ENCODE data around the gene RBBP6.
"Not testable (repeated sequence)": the region's sequence is repeated elsewhere in the genome, so short reads cannot be mapped to it uniquely, and the experiment has no call there.

Gene RBBP6

DNA sequence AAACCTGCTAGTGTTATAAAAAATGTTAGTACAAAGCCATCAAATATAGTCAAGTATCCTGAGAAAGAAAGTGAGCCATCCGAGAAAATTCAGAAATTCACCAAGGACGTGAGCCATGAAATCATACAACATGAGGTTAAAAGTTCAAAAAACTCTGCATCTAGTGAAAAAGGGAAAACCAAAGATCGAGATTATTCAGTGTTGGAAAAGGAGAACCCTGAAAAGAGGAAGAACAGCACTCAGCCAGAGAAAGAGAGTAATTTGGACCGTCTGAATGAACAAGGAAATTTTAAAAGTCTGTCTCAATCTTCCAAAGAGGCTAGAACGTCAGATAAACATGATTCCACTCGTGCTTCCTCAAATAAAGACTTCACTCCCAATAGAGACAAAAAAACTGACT lies 31.7 kb downstream of the RBBP6 start:
- DNase-seq, result no peak

DNA sequence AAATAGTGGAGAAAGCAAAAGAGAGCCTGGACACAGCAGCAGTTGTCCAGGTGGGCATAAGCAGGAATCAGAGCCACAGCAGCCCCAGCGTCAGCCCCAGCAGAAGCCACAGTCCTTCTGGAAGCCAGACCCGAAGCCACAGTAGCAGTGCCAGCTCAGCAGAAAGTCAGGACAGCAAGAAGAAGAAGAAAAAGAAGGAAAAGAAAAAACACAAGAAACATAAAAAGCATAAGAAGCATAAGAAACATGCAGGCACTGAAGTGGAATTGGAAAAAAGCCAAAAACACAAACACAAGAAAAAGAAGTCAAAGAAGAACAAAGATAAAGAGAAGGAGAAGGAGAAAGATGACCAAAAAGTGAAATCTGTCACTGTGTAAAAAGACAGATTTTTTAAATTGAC lies 32.7 kb downstream of the RBBP6 start:
- no peak for DNase-seq

DNA sequence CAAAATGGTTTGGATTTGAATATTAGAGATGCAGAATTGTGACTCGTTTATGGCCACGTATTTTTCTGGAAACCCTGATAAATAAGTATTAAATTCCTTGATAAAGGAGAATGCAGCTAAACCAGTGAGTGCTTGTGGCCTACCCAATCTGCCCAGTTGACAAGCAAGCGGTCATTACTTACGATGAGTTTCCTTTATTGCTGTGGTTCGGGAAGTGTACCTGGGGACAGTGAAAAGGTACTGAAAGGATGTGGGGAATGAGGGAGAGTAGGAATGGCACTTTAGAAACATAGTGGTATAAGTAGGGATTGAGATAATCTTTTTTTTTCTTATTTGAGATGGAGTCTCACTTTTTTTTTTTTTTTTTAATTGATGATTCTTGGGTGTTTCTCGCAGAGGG lies 33.8 kb downstream of the RBBP6 start:
- DNase-seq, result no peak

DNA sequence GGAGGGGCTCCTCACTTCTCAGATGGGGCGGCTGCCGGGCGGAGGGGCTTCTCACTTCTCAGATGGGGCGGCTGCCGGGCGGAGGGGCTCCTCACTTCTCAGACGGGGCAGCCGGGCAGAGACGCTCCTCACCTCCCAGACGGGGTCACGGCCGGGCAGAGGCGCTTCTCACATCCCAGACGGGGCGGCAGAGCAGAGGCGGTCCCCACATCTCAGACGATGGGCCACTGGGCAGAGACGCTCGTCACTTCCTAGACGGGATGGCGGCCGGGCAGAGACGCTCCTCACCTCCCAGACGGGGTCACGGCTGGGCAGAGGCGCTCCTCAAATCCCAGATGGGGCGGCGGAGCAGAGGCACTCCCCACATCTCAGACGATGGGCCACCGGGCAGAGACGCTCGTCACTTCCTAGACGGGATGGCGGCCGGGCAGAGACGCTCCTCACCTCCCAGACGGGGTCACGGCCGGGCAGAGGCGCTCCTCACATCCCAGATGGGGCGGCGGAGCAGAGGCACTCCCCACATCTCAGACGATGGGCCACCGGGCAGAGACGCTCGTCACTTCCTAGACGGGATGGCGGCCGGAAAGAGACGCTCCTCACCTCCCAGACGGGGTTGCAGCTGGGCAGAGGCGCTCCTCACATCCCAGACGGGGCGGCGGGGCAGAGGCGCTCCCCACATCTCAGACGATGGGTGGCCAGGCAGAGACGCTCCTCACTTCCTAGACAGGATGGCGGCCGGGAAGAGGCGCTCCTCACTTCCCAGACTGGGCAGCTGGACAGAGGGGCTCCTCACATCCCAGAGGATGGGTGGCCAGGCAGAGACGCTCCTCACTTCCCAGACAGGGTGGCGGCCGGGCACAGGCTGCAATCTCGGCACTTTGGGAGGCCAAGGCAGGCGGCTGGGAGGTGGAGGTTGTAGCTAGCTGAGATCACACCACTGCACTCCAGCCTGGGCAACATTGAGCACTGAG lies 35.4 kb downstream of the RBBP6 start:
- not testable (repeated sequence) for DNase-seq

DNA sequence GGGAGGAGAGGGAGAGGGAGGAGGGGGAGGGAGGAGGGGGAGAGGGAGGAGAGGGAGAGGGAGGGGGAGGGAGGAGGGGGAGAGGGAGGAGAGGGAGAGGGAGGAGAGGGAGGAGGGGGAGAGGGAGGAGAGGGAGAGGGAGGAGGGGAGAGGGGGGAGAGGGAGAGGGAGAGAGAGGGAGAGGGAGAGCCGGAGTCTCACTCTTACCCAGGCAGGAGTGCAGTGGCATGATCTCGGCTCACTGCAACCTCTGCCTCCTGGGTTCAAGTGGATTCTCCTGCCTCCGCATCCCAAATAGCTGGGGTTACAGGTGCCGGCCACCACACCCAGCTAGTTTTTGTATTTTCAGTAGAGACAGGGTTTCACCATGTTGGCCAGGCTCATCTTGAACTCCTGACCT lies 36.4 kb downstream of the RBBP6 start:
- not testable (repeated sequence) for DNase-seq

DNA sequence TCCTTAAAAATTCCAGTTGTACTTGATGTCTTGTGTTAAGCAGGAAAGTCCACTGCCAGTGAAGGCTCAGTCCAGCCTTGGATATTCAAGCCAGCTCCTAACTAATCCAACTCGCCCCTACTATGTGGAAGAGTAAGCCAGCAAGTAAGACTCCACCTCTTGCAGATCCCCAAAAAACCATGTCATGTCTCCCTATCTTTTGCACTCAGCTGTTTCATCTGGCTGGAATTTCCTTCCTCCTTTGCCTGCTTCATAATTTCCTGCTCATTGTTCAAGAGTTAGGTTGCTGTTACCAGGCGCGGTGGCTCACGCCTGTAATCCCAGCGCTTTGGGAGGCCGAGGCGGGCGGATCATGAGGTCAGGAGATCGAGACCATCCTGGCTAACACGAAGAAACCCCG lies 37.8 kb downstream of the RBBP6 start:
- no peak for DNase-seq

DNA sequence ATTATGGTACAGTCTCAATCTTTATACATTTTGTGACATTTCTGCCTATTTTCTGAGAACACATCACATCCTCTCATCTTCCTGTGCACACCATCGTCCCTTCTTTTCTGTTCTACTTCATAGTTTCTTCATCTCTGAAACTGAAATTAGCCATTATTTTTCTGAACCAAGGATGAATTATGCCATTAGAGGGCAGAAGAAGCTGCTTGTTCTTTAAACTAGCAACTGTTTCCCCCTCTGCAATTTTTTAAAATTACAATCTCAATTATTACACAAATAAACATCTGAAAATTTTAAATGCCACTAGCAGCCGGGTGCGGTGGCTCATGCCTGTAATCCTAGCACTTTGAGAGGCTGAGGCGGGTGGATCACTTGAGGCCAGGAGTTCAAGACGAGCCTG lies 41.3 kb downstream of the RBBP6 start:
- no peak for DNase-seq

DNA sequence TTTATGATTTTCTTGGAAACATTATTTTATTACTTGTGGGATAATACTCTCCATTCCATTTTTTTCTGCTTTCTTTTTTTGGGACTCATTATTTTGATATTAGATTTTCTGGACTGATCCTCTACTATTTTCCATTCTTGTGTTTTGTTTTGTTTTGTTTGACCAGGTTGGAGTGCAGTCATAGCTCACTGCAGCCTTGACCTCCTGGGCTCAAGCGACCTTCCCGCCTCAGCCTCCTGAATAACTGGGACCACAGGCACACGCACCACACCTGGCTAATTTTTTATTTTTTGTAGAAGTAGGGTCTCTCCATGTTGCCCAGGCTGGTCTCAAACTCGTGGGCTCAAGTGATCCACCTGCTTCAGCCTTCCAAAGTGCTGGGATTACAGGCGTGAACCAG lies 44.1 kb downstream of the RBBP6 start:
- DNase-seq, result no peak

DNA sequence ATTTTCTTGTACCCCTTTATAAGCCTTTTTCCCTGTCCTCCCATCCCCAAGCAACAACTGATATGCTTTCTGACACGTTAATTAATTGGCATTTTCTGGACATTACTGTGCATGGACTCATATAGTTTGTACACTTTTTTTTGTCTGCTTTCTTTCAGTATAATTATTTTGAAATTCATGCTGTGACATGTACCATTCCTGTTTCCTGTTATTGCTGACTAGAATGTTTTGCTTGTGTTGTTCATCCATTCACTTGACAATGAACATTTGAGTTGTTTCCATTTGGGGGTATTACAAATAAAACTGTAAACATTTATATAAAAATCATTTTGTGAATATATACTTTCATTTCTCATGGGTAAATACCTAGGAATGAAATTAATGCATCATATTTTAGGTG lies 50.6 kb downstream of the RBBP6 start:
- no peak for DNase-seq

DNA sequence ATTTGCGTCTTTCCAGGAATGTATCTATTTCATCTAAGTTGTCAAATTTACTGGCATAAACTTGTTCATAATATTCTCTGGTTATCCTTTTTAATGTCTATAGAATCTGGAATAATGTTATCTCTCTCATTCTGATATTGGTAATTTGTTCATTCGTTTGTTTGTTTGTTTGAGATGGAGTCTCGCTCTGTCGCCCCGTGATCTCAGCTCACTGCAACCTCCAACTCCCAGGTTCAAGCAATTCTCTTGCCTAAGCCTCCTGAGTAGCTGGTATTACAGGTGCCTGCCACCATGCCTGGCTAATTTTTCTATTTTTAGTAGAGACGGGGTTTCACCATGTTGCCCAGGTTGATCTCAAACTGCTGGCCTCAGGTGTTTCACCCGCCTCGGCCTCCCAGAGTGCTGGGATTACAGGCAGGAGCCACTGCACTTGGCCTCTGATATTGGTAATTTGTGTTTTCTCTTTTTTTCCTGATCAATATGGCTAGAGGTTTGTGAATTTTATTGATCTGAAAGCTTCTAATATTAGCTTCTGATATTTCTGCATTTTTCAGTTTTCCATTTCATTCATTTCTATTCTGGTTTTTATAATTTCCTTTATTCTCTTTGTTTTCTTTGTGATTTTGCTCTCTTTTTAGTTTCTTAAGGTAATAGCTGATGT lies 59.5 kb downstream of the RBBP6 start:
- no peak for DNase-seq

DNA sequence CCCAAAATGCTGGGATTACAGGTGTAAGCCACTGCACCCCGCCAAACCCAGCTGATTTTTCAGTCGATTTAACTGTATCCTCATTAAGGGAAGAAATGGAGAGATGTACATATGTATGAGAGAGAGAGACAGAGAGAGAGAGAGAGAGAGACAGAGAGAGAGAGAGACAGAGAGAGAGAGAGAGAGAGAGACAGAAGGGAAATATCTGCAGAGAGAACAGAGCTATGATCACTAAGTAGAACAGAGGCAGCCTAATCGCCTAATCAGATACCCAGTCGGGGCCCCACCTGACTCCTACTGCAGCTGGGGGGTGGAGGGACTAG lies 70.0 kb downstream of the RBBP6 start:
- no peak for DNase-seq

DNA sequence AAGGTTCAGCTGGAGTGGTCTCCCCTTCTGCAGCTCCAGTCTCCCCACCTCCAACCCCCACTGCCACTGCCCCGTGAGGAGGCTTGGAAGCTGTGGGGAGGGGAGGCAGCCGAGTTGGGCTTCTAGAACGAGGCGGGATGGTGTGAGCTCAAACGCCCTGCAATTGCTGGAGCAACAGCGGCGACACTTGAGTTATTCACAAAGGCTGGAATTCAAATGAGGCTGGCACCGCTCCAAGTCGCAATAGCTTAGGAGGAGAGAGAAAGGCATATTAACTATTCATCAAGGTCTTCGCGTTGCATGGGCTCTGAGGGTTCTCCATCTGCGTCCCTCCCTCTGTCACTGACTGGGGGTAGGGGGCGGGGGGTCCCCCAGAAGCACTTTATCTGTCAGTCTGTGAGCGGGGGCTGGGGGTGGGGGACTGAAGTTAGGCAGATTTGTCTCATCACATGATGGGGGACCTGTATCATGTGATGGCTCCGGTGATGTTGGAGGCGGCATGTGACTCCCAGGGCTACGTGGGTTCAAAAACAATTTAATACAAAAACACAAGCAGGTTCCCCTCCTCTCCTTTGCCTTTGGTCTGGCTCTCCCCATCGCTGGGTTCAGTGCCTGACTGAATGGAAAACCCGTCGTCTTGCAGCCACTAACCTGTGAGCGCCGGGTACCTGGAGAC lies 70.5 kb downstream of the RBBP6 start:
- DNase-seq, result no peak

DNA sequence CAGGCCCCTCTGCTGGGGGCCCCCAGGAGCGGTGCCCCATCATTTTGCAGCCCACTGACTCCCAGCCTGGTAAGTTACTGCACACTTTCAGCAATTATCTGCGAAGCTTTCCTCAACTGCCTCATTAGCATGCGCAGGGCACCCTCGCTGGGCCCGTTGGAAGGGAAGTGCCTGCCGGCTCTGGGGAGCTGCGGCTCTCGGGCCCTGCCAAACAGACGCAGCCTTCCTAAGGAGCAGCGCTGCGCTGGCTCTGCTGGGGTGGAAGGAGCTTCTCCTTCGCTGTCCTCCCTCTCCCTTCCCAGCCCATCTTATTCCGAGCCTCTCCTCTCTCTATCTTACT lies 71.0 kb downstream of the RBBP6 start:
- DNase-seq, result no peak

DNA sequence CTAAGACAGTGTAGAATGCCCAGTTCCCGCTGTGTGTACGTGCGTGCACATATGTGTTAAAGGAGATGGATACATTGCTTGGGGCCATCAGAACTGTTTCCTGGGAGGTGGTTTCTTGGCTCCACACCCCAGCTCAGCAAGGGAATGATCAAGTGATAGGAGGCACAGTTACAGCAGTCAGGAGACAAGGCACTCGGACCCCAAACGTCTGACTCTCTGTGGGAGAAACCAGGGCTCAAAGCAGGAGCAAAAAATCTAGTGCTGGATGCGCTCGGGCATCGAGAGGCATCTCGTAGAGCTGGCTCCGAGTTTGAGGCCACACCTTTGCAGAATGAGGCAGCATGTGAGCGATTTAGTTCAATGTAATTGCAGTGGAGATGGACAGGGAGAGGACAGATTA lies 71.9 kb downstream of the RBBP6 start:
- DNase-seq, result no peak

DNA sequence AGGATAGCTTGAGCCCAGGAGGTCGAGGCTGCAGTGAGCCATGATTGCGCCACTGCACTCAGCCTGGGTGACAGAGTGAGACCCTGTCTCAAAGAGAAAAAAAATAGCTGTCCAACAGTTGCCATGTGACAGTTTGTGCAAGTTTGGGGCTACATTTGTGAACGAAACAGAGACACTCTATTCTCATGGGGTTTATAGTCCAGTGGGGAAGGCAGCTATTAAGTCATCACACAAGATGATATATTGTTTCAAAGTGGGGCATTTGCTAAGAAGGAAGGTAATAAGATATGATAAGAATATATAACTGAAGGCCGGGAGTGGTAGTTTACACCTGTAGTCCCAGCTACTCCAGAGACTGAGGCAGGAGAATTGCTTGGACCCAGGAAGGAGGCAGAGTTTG lies 73.3 kb downstream of the RBBP6 start:
- DNase-seq, result no peak

DNA sequence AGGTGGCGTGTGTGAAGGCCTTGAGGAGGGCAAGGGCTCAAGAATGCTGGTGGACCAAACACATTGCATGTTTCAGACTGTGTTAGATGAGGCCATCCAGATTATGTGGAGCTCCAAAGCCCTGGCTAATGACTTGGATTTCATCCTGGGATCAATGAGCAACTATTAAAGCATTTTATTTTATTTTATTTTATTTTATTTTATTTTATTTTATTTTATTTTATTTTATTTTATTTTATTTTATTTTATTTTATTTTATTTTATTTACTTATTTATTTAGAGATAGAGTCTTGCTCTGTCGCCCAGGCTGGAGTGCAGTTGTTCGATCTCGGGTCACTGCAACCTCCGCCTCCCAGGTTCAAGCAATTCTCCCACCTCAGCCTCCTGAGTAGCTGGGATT lies 73.9 kb downstream of the RBBP6 start:
- DNase-seq, result not testable (repeated sequence)

DNA sequence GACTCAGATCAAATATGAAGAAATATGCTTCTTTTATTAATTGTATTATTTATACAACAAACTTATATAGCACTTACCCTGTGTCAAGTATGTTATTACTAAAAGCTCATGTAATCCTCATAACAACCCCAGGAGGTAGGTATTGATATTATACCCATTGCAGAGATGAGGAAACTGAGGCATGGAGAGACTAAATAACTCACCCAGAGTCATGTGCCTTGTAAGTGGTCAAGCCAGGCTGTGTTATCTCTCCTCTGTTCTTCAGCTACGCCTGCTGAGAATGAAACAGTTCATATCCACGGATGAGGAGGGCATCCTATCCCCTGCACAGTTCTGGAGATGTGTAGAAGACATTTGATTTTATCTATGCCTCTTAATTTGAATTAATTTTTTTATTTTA lies 78.1 kb downstream of the RBBP6 start:
- DNase-seq, result no peak
